HG03064 (cell line): Measurements from ENCODE around the gene C8A.

Experiments
- ATAC-seq: cut with Tn5 transposase; IDR thresholded peaks from one replicate; pipeline ENCODE4 v1.9.1; 2021; ENCODE audit warnings: low read depth; ENCODE audit not compliant: unreplicated experiment

The C8A gene

DNA sequence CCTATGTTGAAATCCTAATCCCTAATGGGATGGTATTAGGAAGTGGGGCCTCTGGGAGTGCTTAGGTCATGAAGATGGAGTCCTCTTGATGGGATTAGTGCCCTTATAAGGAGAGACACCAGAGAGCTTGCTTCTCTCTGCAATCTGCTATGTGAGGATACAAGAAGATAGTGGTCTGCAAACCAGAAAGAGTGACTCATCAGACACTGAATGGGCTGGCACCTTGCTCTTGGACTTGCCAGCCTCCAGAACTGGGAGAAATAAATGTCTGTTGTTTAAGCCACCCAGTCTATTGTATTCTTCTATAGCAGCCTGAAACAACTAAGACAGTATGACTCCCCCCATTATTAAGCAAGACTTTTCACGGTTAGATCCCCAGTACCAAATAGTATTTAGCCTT lies 67.9 kb downstream of the C8A start:
- no peak for ATAC-seq

- no peak for ATAC-seq
Observed at GRCh38 chr1:56923201-56923600, 68.6 kb downstream of the C8A start.

- ATAC-seq = no peak
Observed at GRCh38 chr1:56924116-56924515, 69.5 kb downstream of the C8A start.

GRCh38 chr1:56925193-56925592 lies 70.6 kb downstream of the C8A start:
- ATAC-seq = no peak

GRCh38 chr1:56927171-56927570 lies 72.6 kb downstream of the C8A start:
- ATAC-seq = no peak

DNA sequence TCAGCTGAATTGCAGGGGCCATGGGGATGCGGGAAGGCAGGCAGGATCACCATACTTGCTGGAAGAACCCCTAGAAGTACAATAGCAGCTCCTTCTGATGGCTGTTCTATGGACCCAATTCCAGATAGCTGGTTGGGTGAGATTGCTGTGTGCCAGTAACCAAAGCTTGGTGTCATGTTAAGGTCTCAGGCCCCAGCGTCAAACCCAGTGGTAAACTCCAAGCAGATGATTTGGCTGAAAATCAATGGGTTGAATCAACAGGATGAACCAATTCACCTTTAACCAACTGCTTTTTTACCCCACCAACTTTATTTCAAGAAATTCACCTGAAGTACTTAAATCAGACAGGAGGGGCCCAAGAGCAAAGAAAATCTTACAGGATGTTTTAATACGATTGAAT lies 73.4 kb downstream of the C8A start:
- ATAC-seq = no peak

DNA sequence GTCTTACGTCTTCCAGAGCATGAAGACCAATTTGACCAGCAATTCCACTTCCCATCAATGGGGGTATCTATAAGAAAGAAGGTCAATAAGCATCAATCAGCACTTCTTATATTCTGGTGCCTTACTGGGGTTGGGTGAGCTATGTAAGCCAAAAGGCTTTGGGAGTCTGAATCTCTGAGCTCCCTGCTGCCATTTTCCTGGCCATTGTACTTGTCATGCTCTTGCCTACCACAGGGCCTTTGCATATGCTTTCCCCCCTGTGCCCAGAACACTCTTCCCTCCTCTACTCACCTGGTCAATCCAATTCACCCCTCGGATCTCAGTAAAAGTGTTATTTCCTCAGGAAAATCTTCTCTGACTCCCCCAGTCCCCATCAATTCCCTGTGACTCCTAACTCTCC lies 74.9 kb downstream of the C8A start:
- no peak for ATAC-seq

GRCh38 chr1:56931211-56931610 lies 76.6 kb downstream of the C8A start:
- ATAC-seq = no peak

DNA sequence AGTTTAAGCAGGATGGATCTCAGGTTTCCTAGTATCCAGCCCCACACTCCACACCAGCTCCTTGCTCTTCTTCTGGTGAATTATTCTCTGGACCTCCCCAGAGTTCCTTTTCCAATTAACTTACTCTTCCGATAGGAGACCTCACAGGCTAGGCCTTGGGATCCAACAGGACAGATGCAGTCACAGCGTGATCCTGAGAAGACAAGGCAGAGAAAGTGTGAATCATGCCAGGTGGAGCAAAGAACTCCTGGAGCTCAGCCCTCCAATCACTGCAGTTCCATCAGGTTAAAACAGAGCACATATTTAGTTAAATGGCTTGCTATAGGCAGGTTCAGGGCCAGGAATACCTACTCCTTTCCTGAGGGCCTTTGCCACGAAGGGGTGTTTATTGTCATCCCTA lies 77.1 kb downstream of the C8A start:
- no peak for ATAC-seq

- no peak for ATAC-seq
Observed at GRCh38 chr1:56933161-56933560, 78.6 kb downstream of the C8A start.

GRCh38 chr1:56933606-56934005 lies 79.0 kb downstream of the C8A start:
- ATAC-seq = no peak

- ATAC-seq = no peak
Observed at GRCh38 chr1:56934430-56935060, 79.9 kb downstream of the C8A start.

DNA sequence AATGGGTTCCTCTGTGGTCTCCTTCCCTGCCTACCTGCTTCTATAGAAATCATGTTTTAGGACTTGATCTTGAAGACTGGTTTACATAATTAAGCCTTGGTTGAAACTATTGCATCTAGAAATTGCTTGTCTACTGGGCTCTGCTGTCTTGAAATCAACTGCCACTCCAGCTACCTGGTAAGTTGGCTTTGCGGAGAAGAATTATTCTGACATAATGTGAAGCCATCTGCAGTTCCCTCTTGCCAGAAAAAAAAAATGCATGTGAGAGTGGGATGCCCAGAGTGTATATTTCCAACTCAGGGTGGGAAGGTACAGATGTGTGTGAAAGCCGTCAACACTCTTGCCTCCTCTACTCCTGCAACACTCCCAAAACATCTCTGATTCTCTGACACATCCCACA lies 84.0 kb downstream of the C8A start:
- no peak for ATAC-seq

DNA sequence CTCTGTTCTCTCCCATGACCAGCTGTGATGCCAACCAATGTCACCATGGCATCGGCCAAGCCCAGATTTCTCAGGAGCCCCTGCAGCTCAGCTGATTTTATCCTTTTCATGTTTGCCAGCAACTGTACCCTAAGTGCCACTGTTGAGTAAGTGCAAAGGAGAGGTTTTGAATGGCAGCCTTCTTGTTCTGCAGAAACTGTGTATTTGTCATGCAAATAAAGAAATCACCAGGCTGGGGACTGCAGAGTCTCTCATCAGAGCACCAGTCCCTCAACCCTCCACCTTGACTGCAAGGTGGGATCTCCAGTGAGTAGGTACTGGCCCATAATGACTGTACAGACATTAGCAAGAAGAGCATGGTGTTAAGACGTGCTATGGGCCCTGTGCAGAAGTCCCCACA lies 84.6 kb downstream of the C8A start:
- no peak for ATAC-seq

DNA sequence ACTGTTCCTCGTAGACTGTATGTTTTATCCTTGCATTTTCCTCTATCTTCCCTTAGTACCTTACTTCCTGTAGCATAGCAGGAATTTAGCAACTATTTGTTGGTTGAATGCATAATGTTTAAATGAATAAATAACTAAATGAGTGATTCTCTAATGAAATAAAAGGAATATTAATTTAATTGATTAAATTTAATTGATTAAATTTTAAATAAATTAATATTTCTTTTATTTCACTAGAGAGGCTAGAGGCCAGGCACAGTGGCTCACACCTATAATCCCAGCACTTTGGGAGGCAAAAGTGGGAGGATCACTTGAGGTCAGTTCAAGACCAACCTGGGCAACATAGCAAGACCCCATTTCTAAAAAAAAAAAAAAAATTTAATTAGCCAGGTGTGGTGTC lies 85.4 kb downstream of the C8A start:
- no peak for ATAC-seq

DNA sequence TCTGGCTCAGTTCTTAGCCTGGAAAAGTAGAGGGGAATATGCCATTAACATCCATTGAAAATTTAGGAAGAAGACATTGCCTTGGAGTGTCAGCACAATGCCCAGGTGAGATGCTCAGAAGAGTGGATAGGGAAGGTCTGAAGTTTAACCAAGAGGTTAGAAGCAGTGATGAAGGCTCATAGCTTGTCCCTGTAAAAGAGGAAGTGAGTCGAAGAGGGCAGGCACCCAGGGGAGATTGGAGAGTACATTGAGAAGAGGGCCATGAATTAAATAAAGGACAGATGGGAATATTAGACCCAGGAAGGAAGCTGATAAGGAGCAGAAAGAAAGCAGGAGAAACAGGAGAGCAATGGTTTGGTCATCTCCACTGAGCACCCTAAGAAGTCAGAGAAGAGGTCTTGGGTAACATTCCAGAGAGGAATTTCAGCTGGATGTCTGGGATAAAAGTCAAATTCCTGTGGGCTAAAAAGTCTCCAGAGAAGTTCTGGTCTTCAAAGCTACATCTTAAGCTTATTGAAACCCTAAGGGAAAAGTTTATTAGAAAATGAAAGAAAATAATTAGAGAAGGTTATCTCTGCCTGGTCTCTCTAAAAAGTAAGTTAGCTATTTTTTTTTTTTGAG lies 93.9 kb downstream of the C8A start:
- no peak for ATAC-seq

DNA sequence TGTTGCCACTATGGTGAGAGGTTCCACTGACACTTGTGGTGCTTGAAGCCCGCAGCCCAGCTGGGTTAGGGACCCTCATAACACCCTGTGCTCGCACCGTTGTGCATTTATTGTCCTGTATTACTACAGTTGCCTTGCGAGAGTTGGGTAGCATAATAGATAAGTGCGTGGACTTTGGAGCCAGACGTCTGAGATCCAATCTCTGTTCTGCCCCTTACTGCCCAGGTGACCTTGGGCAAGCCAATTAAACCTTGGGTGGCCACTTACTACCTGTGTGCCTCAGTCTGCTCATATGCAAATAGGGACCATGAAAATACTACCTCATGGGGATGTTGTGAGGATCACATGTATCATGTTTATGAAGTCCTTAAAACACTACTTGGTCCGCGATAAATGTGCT lies 97.9 kb downstream of the C8A start:
- no peak for ATAC-seq

GRCh38 chr1:56953386-56953785 lies 98.8 kb downstream of the C8A start:
- ATAC-seq = no peak

DNA sequence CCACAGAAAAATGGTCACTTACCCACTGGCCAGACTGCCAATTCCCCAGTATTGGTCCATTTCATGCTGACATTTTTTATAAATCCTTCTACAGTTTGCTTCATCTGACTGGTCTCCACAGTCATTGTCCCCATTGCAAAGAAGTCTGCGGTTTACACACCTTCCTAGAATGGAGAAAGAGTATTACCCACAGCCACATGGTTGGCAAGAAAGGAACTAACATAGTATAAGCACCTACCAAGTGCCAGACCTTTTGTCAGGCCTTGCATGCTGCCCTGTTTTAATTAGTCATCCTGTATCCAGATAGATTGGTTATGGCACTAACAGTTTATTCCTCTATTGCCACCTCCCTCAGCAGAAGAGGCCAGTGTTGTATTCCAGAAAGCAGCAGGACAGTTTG lies 100.1 kb downstream of the C8A start:
- ATAC-seq = no peak

DNA sequence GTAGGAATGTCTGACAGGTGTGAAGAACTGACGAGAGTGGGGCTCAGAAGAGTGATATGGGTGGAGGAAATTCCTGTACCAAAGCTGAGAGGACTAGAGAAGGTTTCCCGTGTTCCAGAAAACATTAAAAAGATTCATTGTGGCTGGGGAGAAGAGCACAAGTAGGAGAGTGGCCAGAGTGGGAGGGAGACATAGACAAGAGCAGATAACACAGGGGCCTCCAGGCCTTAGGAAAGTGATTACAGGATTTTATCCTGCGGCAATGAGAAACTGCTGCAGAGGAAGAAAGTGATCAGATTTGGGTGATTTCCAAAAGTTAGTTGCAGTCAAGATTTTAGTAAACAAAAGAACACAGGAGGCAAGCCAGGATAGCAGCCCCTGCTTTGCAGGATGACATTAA lies 103.3 kb downstream of the C8A start:
- ATAC-seq = no peak

- no peak for ATAC-seq
Observed at GRCh38 chr1:56958526-56958925, 103.9 kb downstream of the C8A start.

- no peak for ATAC-seq
Observed at GRCh38 chr1:56961426-56961825, 106.8 kb downstream of the C8A start.

- no peak for ATAC-seq
Observed at GRCh38 chr1:56963667-56964066, 109.1 kb downstream of the C8A start.
